WTC11 (cell line): ENCODE measurements around the gene AIG1. TPM values are rescaled to one million over a fixed set of nuclear protein-coding genes. Genes with fewer than 3 reads are reported as not detected.

Experiments
- ATAC-seq: fragments of 200-7000 bp; cut with Tn5 transposase; 2 replicates; pipeline ENCODE4 v1.10.0; 2021; ENCODE audit warnings: mild to moderate bottlenecking, moderate library complexity
- CTCF ChIA-PET: fragments of 300-600 bp; sonication (Branson Sonifier 250); formaldehyde crosslinking; loops from one replicate; lab custom pipeline; 2021; ENCODE audit warnings: antibody characterized with exemption; lab: Charles Lee
- POLR2A ChIA-PET: fragments of 350-600 bp; sonication (Branson Sonifier 250); formaldehyde crosslinking; loops from one replicate; lab custom pipeline; 2021; ENCODE audit warnings: antibody characterized with exemption; lab: Charles Lee
- DNase-seq: peaks from one replicate; pipeline ENCODE4 v3.0.0; 2021; ENCODE audit warnings: low spot score
- H3K27ac Mint-ChIP-seq: 2 replicates; pipeline ENCODE4 v1.8.0; 2021; ENCODE audit warnings: mixed read lengths
- H3K27me3 Mint-ChIP-seq: 2 replicates; pipeline ENCODE4 v1.8.0; 2021; ENCODE audit warnings: low read depth, mild to moderate bottlenecking, moderate library complexity, mixed read lengths
- H3K36me3 Mint-ChIP-seq: 2 replicates; pipeline ENCODE4 v1.8.0; 2021; ENCODE audit warnings: mixed read lengths
- H3K4me1 Mint-ChIP-seq: 2 replicates; pipeline ENCODE4 v1.8.0; 2022; ENCODE audit warnings: mixed read lengths
- H3K4me3 Mint-ChIP-seq: 2 replicates; pipeline ENCODE4 v1.8.0; 2021; ENCODE audit warnings: mild to moderate bottlenecking, moderate library complexity, mixed read lengths
- H3K9me3 Mint-ChIP-seq: 2 replicates; pipeline ENCODE4 v1.8.0; 2021; ENCODE audit warnings: mixed read lengths
- GTF2I ChIP-seq: fragments of 250-450 bp; sonication (Bioruptor Pico); conservative IDR thresholded peaks from 2 replicates; pipeline ENCODE4 v1.4.0; 2021; ENCODE audit warnings: mild to moderate bottlenecking
- IRF2 ChIP-seq: sonication (generic); formaldehyde crosslinking; IDR thresholded peaks from 2 replicates; pipeline ENCODE4 v1.8.0; 2022; ENCODE audit warnings: low read depth, missing genetic modification reagents, borderline replicate concordance
- JAZF1 ChIP-seq: fragments of 250-450 bp; sonication (Bioruptor Pico); IDR thresholded peaks from 2 replicates; pipeline ENCODE4 v1.9.0; 2021; ENCODE audit warnings: moderate library complexity, mild to moderate bottlenecking, inconsistent platforms
- NFATC4 ChIP-seq: fragments of 250-450 bp; sonication (Bioruptor Pico); IDR thresholded peaks from 2 replicates; pipeline ENCODE4 v1.9.0; 2021; ENCODE audit warnings: mild to moderate bottlenecking
- NFYB ChIP-seq: sonication (generic); formaldehyde crosslinking; conservative IDR thresholded peaks from 2 replicates; pipeline ENCODE4 v1.8.0; 2022; ENCODE audit warnings: low read depth, missing genetic modification reagents
- NR2C2 ChIP-seq: sonication (generic); formaldehyde crosslinking; IDR thresholded peaks from 2 replicates; pipeline ENCODE4 v1.8.0; 2022; ENCODE audit warnings: mild to moderate bottlenecking, missing genetic modification reagents
- SOX15 ChIP-seq: fragments of 250-450 bp; sonication (Bioruptor Pico); IDR thresholded peaks from 2 replicates; pipeline ENCODE4 v1.9.0; 2021; ENCODE audit warnings: mild to moderate bottlenecking
- ZBTB21 ChIP-seq: sonication (generic); formaldehyde crosslinking; IDR thresholded peaks from 2 replicates; pipeline ENCODE4 v1.8.1; 2023; ENCODE audit warnings: mild to moderate bottlenecking, missing genetic modification reagents, borderline replicate concordance
- ZNF121 ChIP-seq: sonication (generic); formaldehyde crosslinking; IDR thresholded peaks from 2 replicates; pipeline ENCODE4 v1.8.0; 2023; ENCODE audit warnings: missing genetic modification reagents
- ZNF219 ChIP-seq: sonication (generic); formaldehyde crosslinking; IDR thresholded peaks from 2 replicates; pipeline ENCODE4 v1.8.0; 2023; ENCODE audit warnings: missing genetic modification reagents, mild to moderate bottlenecking, borderline replicate concordance
- ZNF263 ChIP-seq: sonication (generic); formaldehyde crosslinking; IDR thresholded peaks from 2 replicates; pipeline ENCODE4 v1.8.1; 2022; ENCODE audit warnings: low read depth, mild to moderate bottlenecking, moderate library complexity, missing genetic modification reagents
- ZNF396 ChIP-seq: fragments of 250-450 bp; sonication (Bioruptor Pico); IDR thresholded peaks from 2 replicates; pipeline ENCODE4 v1.8.0; 2021; ENCODE audit warnings: mild to moderate bottlenecking, moderate library complexity, borderline replicate concordance
- total RNA-seq: library from RNA; stranded (reverse); gene quantifications from 3 replicates; pipeline ENCODE4 v1.2.3, GENCODE V29; 2021
- TF ChIP-seq, protein P1 (sequence below): sonication (generic); formaldehyde crosslinking; IDR thresholded peaks from 2 replicates; pipeline ENCODE4 v1.8.1; 2023; ENCODE audit warnings: mild to moderate bottlenecking, missing genetic modification reagents, borderline replicate concordance
- TF ChIP-seq, protein P2 (sequence below): sonication (generic); formaldehyde crosslinking; IDR thresholded peaks from 2 replicates; pipeline ENCODE4 v1.8.1; 2023; ENCODE audit warnings: mild to moderate bottlenecking, missing genetic modification reagents
- TF ChIP-seq, protein P3 (sequence below): fragments of 250-450 bp; sonication (Bioruptor Pico); conservative IDR thresholded peaks from 2 replicates; pipeline ENCODE4 v1.9.0; 2021; ENCODE audit warnings: mild to moderate bottlenecking
- TF ChIP-seq, protein P4 (sequence below): sonication (generic); formaldehyde crosslinking; conservative IDR thresholded peaks from 2 replicates; pipeline ENCODE4 v1.8.1; 2023; ENCODE audit warnings: mild to moderate bottlenecking, low read depth, missing genetic modification reagents, moderate library complexity
- TF ChIP-seq, protein P5 (sequence below): sonication (generic); formaldehyde crosslinking; IDR thresholded peaks from 2 replicates; pipeline ENCODE4 v1.8.1; 2023; ENCODE audit warnings: mild to moderate bottlenecking, missing genetic modification reagents, moderate library complexity
- TF ChIP-seq, protein P6 (sequence below): sonication (generic); formaldehyde crosslinking; IDR thresholded peaks from 2 replicates; pipeline ENCODE4 v1.8.1; 2023; ENCODE audit warnings: mild to moderate bottlenecking, missing genetic modification reagents

Gene AIG1
- total RNA-seq, 1 experiment from 2014 or later: 38.8 TPM

DNA sequence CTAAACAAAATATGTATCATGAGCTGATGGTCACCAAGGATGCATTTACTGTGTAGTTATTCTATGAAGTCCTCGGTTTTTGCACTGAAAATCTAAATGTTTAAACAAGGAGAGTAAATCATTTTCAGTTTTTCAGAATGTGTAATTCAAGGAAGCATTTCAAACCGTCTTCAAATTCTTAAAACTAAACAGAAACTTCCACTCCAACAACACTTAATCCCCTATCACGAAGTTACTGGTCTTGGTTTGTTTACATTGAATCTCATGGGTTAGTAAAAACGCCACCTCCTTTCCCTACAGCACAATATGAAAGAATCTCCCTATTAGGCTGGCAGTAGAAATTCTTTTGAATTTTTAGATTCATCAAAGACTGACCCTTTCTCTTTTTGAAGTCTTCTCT, 192.9 kb downstream of the AIG1 start:
- Mint-ChIP-seq H3K9me3 (peaks cover 9% of the 10 kb centered on the region), H3K4me3 (no peak overlapping the region), H3K36me3 (peaks cover 6% of the 10 kb centered on the region; the same call in 1 of the 2 replicates), H3K27ac (no peak overlapping the region), H3K27me3 (no peaks in the 10 kb centered on the region), H3K4me1 (peaks cover 15% of the 10 kb centered on the region)
- ATAC-seq (no peak), DNase-seq (no peak)
- POLR2A ChIA-PET: no interaction called here
- TF ChIP-seq NFATC4 (CRISPR knock-in tag) (no peak), ZBTB21 (CRISPR knock-in tag) (no peak), GTF2I (CRISPR knock-in tag) (no peak), NFYB (no peak), ZNF396 (no peak)
- TF ChIP-seq, protein P1, sequence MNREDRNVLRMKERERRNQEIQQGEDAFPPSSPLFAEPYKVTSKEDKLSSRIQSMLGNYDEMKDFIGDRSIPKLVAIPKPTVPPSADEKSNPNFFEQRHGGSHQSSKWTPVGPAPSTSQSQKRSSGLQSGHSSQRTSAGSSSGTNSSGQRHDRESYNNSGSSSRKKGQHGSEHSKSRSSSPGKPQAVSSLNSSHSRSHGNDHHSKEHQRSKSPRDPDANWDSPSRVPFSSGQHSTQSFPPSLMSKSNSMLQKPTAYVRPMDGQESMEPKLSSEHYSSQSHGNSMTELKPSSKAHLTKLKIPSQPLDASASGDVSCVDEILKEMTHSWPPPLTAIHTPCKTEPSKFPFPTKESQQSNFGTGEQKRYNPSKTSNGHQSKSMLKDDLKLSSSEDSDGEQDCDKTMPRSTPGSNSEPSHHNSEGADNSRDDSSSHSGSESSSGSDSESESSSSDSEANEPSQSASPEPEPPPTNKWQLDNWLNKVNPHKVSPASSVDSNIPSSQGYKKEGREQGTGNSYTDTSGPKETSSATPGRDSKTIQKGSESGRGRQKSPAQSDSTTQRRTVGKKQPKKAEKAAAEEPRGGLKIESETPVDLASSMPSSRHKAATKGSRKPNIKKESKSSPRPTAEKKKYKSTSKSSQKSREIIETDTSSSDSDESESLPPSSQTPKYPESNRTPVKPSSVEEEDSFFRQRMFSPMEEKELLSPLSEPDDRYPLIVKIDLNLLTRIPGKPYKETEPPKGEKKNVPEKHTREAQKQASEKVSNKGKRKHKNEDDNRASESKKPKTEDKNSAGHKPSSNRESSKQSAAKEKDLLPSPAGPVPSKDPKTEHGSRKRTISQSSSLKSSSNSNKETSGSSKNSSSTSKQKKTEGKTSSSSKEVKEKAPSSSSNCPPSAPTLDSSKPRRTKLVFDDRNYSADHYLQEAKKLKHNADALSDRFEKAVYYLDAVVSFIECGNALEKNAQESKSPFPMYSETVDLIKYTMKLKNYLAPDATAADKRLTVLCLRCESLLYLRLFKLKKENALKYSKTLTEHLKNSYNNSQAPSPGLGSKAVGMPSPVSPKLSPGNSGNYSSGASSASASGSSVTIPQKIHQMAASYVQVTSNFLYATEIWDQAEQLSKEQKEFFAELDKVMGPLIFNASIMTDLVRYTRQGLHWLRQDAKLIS (CRISPR knock-in tag): no peak
- TF ChIP-seq, protein P2, sequence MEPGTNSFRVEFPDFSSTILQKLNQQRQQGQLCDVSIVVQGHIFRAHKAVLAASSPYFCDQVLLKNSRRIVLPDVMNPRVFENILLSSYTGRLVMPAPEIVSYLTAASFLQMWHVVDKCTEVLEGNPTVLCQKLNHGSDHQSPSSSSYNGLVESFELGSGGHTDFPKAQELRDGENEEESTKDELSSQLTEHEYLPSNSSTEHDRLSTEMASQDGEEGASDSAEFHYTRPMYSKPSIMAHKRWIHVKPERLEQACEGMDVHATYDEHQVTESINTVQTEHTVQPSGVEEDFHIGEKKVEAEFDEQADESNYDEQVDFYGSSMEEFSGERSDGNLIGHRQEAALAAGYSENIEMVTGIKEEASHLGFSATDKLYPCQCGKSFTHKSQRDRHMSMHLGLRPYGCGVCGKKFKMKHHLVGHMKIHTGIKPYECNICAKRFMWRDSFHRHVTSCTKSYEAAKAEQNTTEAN (CRISPR knock-in tag): no peak
- TF ChIP-seq, protein P3, sequence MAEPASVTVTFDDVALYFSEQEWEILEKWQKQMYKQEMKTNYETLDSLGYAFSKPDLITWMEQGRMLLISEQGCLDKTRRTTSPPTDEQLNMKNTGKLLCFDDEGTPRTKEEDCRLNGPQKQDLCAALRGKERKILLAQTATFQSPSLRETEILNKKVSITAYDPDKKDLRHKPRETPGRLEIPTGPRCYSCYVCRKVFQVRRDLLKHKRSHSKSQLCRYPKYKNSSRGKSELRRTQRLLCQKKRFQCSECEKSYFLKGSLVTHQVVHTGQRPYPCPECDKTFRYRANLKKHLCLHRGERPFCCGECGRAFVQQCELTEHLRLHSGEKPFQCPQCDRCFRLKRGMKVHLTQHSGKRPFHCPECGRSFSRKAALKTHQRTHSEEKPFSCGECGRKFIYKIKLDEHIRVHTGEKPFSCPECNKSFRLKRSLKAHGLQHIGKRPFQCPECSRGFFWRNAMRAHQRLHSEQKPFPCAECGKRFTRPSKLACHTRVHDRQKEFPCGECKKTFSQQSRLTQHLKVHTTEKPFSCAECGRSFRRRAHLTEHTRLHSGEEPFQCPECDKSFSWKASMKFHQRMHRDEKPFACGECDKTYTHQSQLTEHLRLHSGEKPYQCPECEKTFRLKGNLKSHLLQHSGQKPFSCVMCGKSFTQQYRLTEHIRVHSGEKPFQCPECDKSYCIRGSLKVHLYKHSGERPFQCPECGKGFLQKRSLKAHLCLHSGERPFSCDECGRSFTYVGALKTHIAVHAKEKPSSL (CRISPR knock-in tag): no peak
- TF ChIP-seq, protein P4, sequence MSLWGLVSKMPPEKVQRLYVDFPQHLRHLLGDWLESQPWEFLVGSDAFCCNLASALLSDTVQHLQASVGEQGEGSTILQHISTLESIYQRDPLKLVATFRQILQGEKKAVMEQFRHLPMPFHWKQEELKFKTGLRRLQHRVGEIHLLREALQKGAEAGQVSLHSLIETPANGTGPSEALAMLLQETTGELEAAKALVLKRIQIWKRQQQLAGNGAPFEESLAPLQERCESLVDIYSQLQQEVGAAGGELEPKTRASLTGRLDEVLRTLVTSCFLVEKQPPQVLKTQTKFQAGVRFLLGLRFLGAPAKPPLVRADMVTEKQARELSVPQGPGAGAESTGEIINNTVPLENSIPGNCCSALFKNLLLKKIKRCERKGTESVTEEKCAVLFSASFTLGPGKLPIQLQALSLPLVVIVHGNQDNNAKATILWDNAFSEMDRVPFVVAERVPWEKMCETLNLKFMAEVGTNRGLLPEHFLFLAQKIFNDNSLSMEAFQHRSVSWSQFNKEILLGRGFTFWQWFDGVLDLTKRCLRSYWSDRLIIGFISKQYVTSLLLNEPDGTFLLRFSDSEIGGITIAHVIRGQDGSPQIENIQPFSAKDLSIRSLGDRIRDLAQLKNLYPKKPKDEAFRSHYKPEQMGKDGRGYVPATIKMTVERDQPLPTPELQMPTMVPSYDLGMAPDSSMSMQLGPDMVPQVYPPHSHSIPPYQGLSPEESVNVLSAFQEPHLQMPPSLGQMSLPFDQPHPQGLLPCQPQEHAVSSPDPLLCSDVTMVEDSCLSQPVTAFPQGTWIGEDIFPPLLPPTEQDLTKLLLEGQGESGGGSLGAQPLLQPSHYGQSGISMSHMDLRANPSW: no peak
- CTCF ChIA-PET: interaction anchor here (0.6 kb wide), 1 partner anchor 84 kb away, joined by 3 read pairs; no protein-coding TSS in a partner anchor

DNA sequence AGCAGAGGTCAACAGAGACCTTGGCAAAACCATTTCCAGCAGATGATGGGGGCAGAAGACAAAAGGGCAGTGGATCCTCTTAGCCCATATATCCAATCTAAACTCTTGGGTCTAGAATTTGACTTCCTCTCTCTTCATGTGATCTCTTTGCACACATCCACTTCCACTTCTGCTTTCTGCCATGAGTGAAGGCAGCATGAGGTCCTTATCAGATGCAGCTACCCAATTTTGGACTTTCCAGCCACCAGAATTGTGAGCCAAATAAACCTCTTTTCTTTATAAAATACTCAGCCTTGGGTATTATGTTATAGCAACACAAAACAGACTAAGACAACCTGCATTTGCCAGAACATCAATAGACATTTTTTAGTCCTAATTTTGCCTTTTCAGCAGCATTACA, 198.3 kb downstream of the AIG1 start:
- ChIA-PET CTCF (no interaction called here), POLR2A (no interaction called here)
- peaks cover 15% of the 10 kb centered on the region for H3K36me3 Mint-ChIP-seq
- no peaks in the 10 kb centered on the region for H3K27me3 Mint-ChIP-seq
- H3K4me3 Mint-ChIP-seq: no peak overlapping the region
- peaks cover 21% of the 10 kb centered on the region for H3K9me3 Mint-ChIP-seq
- TF ChIP-seq, protein P5, sequence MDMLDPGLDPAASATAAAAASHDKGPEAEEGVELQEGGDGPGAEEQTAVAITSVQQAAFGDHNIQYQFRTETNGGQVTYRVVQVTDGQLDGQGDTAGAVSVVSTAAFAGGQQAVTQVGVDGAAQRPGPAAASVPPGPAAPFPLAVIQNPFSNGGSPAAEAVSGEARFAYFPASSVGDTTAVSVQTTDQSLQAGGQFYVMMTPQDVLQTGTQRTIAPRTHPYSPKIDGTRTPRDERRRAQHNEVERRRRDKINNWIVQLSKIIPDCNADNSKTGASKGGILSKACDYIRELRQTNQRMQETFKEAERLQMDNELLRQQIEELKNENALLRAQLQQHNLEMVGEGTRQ (CRISPR knock-in tag): no peak
- no peak for TF ChIP-seq ZNF396
- TF ChIP-seq NR2C2: no peak
- no peak for TF ChIP-seq SOX15
- TF ChIP-seq JAZF1 (CRISPR knock-in tag): no peak
- TF ChIP-seq ZNF263 (CRISPR knock-in tag): no peak
- no peak for TF ChIP-seq ZNF121 (CRISPR knock-in tag)
- TF ChIP-seq IRF2 (CRISPR knock-in tag): no peak
- TF ChIP-seq, protein P6, sequence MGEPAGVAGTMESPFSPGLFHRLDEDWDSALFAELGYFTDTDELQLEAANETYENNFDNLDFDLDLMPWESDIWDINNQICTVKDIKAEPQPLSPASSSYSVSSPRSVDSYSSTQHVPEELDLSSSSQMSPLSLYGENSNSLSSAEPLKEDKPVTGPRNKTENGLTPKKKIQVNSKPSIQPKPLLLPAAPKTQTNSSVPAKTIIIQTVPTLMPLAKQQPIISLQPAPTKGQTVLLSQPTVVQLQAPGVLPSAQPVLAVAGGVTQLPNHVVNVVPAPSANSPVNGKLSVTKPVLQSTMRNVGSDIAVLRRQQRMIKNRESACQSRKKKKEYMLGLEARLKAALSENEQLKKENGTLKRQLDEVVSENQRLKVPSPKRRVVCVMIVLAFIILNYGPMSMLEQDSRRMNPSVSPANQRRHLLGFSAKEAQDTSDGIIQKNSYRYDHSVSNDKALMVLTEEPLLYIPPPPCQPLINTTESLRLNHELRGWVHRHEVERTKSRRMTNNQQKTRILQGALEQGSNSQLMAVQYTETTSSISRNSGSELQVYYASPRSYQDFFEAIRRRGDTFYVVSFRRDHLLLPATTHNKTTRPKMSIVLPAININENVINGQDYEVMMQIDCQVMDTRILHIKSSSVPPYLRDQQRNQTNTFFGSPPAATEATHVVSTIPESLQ: no peak
- TF ChIP-seq ZNF219 (CRISPR knock-in tag): no peak
- DNase-seq (no peak), ATAC-seq (no peak)
- no peak overlapping the region for H3K27ac Mint-ChIP-seq
- H3K4me1 Mint-ChIP-seq: peaks cover 17% of the 10 kb centered on the region
